Gastrocnemius medialis (tissue), 4 donors: ENCODE data around the gene ZNF622. TPM values are rescaled to one million over a fixed set of nuclear protein-coding genes. Genes with fewer than 3 reads are reported as not detected.

ENCODE experiments used
- ATAC-seq, 2 donors: fragments of 150-250 bp; one replicate each; pipeline ENCODE4 v1.9.1; 2016
- DNase-seq, 2 donors: peaks; one replicate each; pipeline ENCODE4 v3.0.0-alpha.2; 2019
- H3K27ac ChIP-seq, 4 donors: fragments of 200-600 bp; sonication (generic); 1 replicate in 1 of 4; 2 replicates in 3 of 4; pipeline ENCODE4 v1.5.1; 2016 to 2018; ENCODE audit warnings: mild to moderate bottlenecking in 2 of 4, moderate library complexity in 1 of 4
- H3K27me3 ChIP-seq, 3 donors: fragments of 200-600 bp; sonication (generic) in 2 of 3; 1 replicate in 1 of 3; 2 replicates in 2 of 3; pipeline versions ENCODE4 v1.5.1 to v1.6.0; 2016 to 2019; ENCODE audit warnings: mild to moderate bottlenecking in 1 of 3, moderate library complexity in 1 of 3
- H3K36me3 ChIP-seq, 2 donors: fragments of 200-600 bp; sonication (generic) in 1 of 2; one replicate each; pipeline ENCODE4 v1.5.1; 2017 to 2018
- H3K4me1 ChIP-seq, 2 donors: fragments of 200-600 bp; sonication (generic) in 1 of 2; one replicate each; pipeline ENCODE4 v1.5.1; 2016 to 2017; ENCODE audit warnings: mild to moderate bottlenecking in 2 of 2
- H3K4me3 ChIP-seq, 4 donors: fragments of 200-600 bp; sonication (generic) in 3 of 4; 1 replicate in 1 of 4; 2 replicates in 3 of 4; pipeline ENCODE4 v1.5.1; 2016 to 2019; ENCODE audit warnings: mild to moderate bottlenecking in 2 of 4
- H3K9me3 ChIP-seq, 3 donors: fragments of 200-600 bp; sonication (generic) in 2 of 3; 1 replicate in 1 of 3; 2 replicates in 2 of 3; pipeline ENCODE4 v1.5.1; 2016 to 2019
- CTCF ChIP-seq, 5 experiments: fragments of 450-650 bp in 3 of 5; fragments of 200-600 bp in 2 of 5; sonication (generic) in 2 of 5; IDR thresholded peaks in 4 of 5; conservative IDR thresholded peaks in 1 of 5; 1 replicate in 4 of 5; 2 replicates in 1 of 5; pipeline ENCODE4 v1.5.1; 2016 to 2019; ENCODE audit warnings: antibody characterized with exemption in 5 of 5, mild to moderate bottlenecking in 3 of 5, moderate library complexity in 3 of 5
- POLR2A ChIP-seq, 2 donors: fragments of 450-650 bp; IDR thresholded peaks; one replicate each; pipeline ENCODE4 v1.6.1; 2017; ENCODE audit warnings: antibody characterized with exemption in 2 of 2, mild to moderate bottlenecking in 2 of 2, moderate library complexity in 2 of 2
- in situ Hi-C, 4 donors: fragments of 200-750 bp; cut with MboI; loops; one replicate each; pipeline versions ENCODE4 v1.15.0 to v1.8.0; 2017; ENCODE audit warnings: low sequenced_read_pairs in 4 of 4
- intact Hi-C: fragments of 100-400 bp; cut with DNase I; formaldehyde crosslinking; loops from one replicate; pipeline ENCODE4 v1.15.1; 2023; ENCODE audit warnings: low total_unique reads
- total RNA-seq, 4 donors: library from RNA; depleted of rRNA; stranded (reverse); fragments of >200 nt; gene quantifications; one replicate each; pipeline versions ENCODE4 v1.1.0 to v1.2.3, GENCODE V29; 2016

The ZNF622 gene
- total RNA-seq, 4 donors from 2014 or later: 44.8 to 150 (median 75.1) TPM

GRCh38 chr5:16413166-16413860 is 52.3 kb downstream of the ZNF622 start:
- Histone ChIP-seq H3K36me3 (no peaks in the 10 kb centered on the region), H3K4me3 (no peak overlapping the region), H3K27ac (no peak overlapping the region), H3K4me1 (no peaks in the 10 kb centered on the region), H3K9me3 (no peaks in the 10 kb centered on the region), H3K27me3 (no peaks in the 10 kb centered on the region)
- ATAC-seq (no peak), DNase-seq (no peak)
- in situ Hi-C loops (no loop called here), intact Hi-C loops (no loop called here)
- TF ChIP-seq POLR2A (IDR thresholded peaks at IDR 0.05) (no peak), CTCF (IDR thresholded peaks at IDR 0.05 in 4 of 5, conservative IDR thresholded peaks at IDR 0.05 in 1 of 5) (no peak)

- TF ChIP-seq POLR2A (IDR thresholded peaks at IDR 0.05) (no peak), CTCF (IDR thresholded peaks at IDR 0.05 in 4 of 5, conservative IDR thresholded peaks at IDR 0.05 in 1 of 5) (no peak)
Observed at GRCh38 chr5:16412556-16412955, 53.0 kb downstream of the ZNF622 start.

GRCh38 chr5:16411741-16412455 is 53.7 kb downstream of the ZNF622 start:
- H3K4me1 ChIP-seq: no peaks in the 10 kb centered on the region
- ATAC-seq: no peak
- no peaks in the 10 kb centered on the region for H3K9me3 ChIP-seq
- H3K36me3 ChIP-seq: no peaks in the 10 kb centered on the region
- H3K27me3 ChIP-seq: no peaks in the 10 kb centered on the region
- H3K4me3 ChIP-seq: no peak overlapping the region
- DNase-seq: no peak
- in situ Hi-C loops: no loop called here
- intact Hi-C loops: no loop called here
- no peak overlapping the region for H3K27ac ChIP-seq
- TF ChIP-seq POLR2A (IDR thresholded peaks at IDR 0.05) (no peak), CTCF (IDR thresholded peaks at IDR 0.05 in 4 of 5, conservative IDR thresholded peaks at IDR 0.05 in 1 of 5) (no peak)

More at GRCh38 chr5:16412556-16412955, 53.0 kb downstream of the ZNF622 start:
- Histone ChIP-seq H3K4me3 (no peak overlapping the region), H3K27ac (no peak overlapping the region), H3K4me1 (no peaks in the 10 kb centered on the region), H3K36me3 (no peaks in the 10 kb centered on the region), H3K27me3 (no peaks in the 10 kb centered on the region), H3K9me3 (no peaks in the 10 kb centered on the region)
- in situ Hi-C loops (no loop called here), intact Hi-C loops (no loop called here)
- DNase-seq (no peak), ATAC-seq (no peak)

GRCh38 chr5:16411235-16411634 is 54.4 kb downstream of the ZNF622 start:
- in situ Hi-C loops (no loop called here), intact Hi-C loops (no loop called here)
- no peaks in the 10 kb centered on the region for H3K36me3 ChIP-seq
- DNase-seq (no peak), ATAC-seq (no peak)
- H3K4me3 ChIP-seq: no peak overlapping the region
- H3K4me1 ChIP-seq: no peaks in the 10 kb centered on the region
- TF ChIP-seq CTCF (IDR thresholded peaks at IDR 0.05 in 4 of 5, conservative IDR thresholded peaks at IDR 0.05 in 1 of 5) (no peak), POLR2A (IDR thresholded peaks at IDR 0.05) (no peak)
- no peak overlapping the region for H3K27ac ChIP-seq
- H3K9me3 ChIP-seq: no peaks in the 10 kb centered on the region
- H3K27me3 ChIP-seq: no peaks in the 10 kb centered on the region
